Measurements from ENCODE around the gene ADGRA1. TPM values are rescaled to one million over a fixed set of nuclear protein-coding genes. Genes with fewer than 3 reads are reported as not detected.
A peak's percentile ranks its signal among the peaks of the same experiment; 100 is the strongest.
"Not testable (repeated sequence)": the region's sequence is repeated elsewhere in the genome, so short reads cannot be mapped to it uniquely, and the experiment has no call there.

The ADGRA1 gene
- polyA plus RNA-seq, 10 donors, result 1.8 to 3.2 (median 2.5) TPM

DNA sequence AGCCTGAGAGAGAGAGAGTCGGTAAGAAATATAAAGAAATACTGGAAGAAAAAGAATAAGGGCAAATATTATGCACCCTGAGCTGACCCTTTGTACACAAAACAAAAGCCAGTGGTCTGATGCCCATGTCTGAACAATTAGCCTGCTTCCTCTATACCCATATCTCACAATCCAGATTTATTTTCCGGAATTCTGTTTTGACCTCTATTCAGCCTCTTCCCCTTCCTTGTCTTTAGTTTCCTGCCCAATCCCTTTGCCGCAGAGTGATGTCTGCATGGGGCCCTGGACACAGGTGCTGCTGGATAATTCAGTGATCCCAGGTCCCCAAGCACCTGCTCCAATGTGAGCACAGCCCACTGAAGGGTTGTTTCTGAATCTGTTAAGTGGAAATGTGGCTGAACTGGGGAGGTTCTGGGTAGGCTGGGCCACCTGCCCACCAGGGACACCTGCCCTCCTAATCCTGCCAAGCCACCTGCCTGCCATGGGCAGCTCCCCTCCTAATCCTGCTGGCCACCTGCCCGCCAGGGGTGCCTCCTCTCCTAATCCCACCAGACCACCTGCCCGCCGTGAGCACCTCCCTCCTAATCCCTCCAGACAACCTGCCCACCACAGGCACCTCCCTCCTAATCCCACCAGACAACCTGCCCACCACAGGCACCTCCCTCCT is 23.0 kb downstream of the ADGRA1 start:
- DNase-seq, result no peak

GRCh38 chr10:133111640-133112039 is 23.9 kb downstream of the ADGRA1 start:
- DNase-seq, result not testable (repeated sequence)

DNA sequence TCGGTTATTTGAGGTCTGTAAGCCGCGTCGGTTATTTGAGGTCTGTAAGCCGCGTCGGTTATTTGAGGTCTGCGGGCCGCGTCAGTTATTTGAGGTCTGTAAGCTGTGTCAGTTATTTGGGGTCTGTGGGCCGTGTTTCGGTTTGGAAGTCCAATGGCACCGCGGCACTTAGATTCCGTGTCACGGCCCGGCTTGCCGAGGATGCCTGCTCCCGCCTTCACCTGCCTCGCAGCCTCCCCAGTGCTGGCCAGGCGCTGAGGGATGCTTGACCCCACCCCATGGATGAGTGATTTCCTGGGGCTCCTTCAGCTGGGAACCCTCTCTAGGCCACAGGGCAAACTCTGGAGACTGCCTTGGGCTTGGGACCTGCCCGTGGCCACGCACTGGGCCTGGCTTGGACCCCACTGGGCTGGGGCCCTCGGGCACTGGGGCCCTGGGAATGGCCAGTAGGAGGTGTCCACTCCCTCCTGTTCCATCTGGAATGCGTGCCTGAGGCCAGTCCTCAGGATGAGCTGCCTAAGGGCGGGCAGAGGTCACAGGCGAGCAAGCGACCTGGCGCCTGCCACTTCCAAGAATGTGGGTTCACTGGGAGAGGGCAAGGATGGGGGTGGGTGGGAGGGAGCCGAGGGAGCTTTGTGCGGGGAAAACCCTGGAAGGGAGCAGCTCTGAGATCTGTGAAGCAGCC is 25.6 kb downstream of the ADGRA1 start:
- DNase-seq, result no peak

DNA sequence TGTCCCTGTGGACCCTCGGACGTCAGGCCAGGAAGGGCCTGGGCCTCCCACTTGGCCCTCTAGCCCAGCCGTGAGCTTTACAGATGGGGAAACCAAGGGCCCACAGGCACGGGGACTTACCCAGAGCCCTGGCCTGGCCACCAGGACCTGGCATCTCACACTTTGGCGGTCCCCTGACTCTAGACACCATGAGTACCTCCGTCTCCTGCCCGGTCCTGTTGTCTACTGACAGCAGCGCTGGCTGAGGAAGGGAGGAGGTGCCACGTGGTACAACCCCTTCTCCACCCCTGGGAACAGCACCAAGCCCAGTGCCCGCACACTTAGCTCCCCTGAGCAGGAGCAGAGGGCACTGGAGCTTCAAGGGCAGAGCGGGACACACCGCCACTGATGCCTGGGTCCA is 26.1 kb downstream of the ADGRA1 start:
- no peak for DNase-seq

DNA sequence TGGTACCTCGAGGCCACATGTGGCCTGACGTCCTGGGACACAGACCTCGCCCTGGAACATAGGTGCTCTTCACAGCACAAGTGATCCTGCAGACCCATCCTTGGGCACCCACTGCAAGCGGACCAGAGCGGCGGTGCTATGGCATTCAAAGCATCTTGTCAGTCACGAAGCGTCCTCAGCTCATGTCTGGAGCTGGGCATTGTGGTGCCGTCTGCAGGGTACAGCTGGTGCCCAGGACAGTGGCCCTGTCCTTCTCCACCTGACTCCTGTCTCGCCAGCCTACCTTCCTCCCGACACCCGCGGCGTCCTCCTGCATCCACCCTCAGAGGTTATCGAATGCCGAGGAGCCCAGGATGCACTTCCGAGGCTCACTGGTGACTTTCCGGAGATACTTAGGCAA is 26.5 kb downstream of the ADGRA1 start:
- DNase-seq, result no peak

DNA sequence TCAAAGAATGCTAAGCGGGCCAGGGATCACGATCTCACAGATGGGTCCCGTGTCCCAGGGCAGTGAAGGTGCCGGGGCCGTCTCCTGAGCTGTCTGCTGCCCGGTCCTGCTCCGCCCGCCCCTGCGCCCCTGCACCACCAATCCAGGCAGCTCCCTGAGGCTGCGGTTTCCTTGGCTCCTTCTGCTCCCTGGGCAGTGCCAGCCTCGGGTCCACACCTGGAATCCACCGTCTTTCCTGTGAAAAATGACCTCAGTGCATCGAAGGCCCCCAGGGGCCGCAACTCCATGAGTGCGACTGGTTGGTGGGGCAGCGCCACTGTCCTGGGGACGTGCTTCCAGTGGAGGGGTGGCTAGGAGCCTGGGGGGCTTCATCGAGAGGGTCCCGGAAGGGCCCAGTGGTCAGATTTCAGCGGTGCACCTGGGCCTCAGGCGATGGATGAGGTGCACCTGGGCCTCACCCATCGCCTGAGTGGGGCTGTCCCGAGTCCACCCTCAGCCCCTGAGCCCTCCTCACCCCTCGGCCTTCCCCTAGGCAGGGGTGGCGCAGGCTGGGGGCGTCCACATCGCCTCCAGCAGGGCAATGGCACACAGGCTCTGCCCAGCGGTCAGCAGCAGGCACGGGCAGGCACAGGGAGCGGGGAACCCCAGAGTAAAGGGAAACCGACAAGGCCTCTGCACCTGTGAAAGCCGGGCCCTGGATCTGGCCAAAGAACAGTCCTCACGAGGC is 27.2 kb downstream of the ADGRA1 start:
- DNase-seq, result no peak

DNA sequence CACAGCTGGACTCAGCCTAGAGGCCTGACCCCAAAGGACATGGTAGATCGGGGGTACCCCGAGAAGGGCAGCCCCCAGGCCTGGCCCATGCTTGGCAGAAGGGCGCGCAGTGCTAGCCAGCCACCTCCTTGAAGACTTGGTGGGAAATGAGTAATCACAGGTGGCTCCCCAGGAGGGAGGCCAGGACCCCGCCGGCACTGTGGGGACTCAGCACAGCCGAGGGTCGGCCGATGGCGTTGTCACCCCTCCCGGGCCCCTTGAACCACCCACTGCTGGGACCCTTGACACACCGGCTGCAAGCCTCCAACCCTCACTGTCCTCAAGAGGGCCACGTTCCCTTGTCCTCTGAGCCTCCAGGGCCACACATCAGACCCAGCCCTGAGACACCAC is 27.7 kb downstream of the ADGRA1 start:
- DNase-seq, result no peak

DNA sequence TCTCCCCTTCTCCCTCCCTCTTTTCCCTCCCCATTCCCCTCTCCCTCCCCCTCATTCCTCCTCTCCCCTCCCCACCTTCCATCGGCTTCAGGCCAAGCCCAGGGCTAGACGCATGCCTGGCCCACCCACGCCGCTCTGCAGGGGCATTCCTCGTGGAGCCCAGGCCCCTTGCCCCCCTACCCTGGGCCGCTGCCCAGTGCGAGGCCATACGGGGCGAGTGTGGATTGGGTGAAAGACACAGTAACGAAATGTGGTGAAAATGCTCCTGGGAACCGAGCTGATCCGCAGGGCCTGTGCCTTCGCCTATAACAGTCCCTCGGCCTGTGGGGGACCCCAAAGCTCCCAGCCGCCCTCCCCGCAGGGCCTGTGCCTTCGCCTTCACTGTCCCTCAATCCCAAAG is 28.3 kb downstream of the ADGRA1 start:
- DNase-seq, result no peak

- no peak for DNase-seq
Observed at GRCh38 chr10:133116455-133116854, 28.7 kb downstream of the ADGRA1 start.

- no peak for DNase-seq
Observed at GRCh38 chr10:133117036-133117687, 29.4 kb downstream of the ADGRA1 start.

DNA sequence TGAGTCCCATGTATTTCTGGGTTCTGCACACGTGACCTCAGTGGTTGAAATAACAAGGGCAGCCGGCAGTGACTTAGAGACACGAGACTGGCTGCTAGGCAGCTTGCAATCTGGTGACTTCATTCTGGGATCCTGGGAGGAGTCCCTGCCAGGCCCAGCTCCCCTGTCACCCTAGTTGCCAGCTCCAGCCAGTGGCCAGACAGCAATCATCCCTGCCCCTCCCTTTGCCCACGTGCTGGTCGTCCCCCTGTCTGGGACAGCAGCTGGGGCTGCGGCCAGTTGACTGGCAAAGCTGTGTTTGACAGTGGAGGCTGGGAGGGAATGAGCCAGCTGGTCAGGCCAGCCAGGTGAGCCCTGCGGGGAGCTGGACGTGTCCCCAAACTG is 30.0 kb downstream of the ADGRA1 start:
- peak; percentile 28 to 59 (median 40) for DNase-seq

DNA sequence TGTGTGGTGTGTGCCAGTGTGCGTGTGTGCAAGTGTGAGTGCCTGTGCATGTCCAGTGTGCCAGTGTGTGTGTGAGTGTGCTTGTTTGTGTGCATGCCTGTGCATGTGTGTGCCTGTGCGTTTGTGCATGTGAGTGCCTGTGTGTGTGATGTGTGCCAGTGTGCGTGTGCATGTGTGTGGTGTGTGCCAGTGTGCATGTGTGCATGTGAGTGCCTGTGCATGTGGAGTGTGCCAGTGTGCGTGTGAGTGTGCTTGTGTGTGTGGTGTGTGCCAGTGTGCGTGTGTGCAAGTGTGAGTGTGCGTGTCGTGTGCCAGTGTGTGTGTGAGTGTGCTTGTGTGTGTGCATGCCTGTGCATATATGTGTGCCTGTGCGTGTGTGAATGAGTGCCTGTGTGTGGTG is 33.8 kb downstream of the ADGRA1 start:
- DNase-seq, result no peak

DNA sequence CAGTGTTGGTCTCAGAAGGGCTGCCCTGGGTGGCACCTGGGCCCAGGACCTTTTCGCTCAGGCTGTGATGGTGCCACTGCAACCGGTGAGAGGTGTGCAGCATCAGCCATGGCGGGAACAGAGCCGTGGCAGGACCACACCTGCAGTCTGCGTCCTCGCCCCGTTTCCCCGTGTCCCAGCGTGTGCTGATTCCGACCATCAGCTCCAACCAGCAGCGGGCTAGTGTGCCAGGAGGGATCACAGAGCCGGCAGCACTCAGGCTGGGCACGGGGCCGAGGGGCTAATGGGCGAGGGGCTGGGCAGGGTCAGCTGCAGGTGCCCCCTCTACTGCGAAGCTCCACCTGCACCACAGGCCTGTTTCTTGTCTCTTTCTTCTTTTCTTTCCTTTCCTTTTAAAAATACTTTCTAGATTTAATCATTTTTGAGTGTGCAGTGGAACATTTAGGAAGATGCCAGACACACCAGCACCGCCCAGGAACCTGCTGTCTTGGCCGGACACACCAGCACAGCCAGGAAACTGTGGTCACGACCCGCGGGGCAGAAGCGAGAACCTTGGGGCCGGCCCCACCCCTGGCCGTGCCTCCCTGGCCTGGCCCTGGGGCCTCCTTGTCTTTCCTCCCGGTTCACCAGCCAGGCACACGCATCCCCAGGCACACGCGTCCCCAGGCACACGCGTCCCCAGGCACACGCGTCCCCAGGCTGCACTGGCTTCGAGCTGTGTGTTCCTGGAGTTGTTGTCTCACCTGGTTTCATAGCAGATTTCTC is 34.6 kb downstream of the ADGRA1 start:
- DNase-seq, result no peak

GRCh38 chr10:133123050-133123745 is 35.5 kb downstream of the ADGRA1 start:
- DNase-seq, result no peak

GRCh38 chr10:133123746-133124356 is 36.1 kb downstream of the ADGRA1 start:
- DNase-seq, result no peak

GRCh38 chr10:133124357-133125211 is 36.9 kb downstream of the ADGRA1 start:
- peak in 1 of 3 donors; percentile 64 for DNase-seq

DNA sequence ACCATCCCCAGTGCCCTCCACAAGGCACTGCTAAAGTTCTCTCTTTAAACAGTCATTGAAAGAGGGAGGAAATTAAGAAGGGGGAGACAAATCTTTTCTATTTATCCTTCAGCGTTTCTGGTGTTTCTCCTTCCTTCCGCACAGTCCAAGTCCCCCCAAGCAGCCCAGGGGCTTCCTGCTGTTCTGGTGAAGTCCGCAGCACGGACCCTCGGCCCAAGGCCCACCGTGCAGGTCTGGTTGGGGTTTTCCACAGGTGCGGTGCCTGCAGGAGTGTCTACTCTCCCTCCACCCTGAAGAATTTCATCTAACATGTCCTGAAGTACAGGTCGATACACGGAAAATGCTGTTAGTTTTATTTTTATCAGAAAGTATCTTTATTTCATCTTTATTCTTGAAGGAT is 38.2 kb downstream of the ADGRA1 start:
- no peak for DNase-seq

GRCh38 chr10:133126431-133127290 is 38.9 kb downstream of the ADGRA1 start:
- DNase-seq, result no peak

All from muscle of back (tissue), 11 donors.